ES-I3 (cell line): Measurements from ENCODE around the gene CTNS.

ENCODE experiments used
- H3K36me3 ChIP-seq: 2 replicates; pipeline ENCODE4 v1.6.1; 2013; ENCODE audit warnings: mild to moderate bottlenecking, low read length, control low read depth, moderate library complexity; ENCODE audit not compliant: insufficient read depth
- H3K4me1 ChIP-seq: 2 replicates; pipeline ENCODE4 v1.6.1; 2013; ENCODE audit warnings: mild to moderate bottlenecking, control low read depth, low read length; ENCODE audit not compliant: insufficient read depth
- H3K9ac ChIP-seq: 2 replicates; pipeline ENCODE4 v1.6.1; 2013; ENCODE audit warnings: low read depth, mild to moderate bottlenecking, low read length, moderate library complexity
- H3K9me3 ChIP-seq: 2 replicates; pipeline ENCODE4 v1.6.1; 2013; ENCODE audit warnings: mild to moderate bottlenecking, low read length, moderate library complexity; ENCODE audit not compliant: control insufficient read depth, insufficient read depth

The CTNS gene

DNA sequence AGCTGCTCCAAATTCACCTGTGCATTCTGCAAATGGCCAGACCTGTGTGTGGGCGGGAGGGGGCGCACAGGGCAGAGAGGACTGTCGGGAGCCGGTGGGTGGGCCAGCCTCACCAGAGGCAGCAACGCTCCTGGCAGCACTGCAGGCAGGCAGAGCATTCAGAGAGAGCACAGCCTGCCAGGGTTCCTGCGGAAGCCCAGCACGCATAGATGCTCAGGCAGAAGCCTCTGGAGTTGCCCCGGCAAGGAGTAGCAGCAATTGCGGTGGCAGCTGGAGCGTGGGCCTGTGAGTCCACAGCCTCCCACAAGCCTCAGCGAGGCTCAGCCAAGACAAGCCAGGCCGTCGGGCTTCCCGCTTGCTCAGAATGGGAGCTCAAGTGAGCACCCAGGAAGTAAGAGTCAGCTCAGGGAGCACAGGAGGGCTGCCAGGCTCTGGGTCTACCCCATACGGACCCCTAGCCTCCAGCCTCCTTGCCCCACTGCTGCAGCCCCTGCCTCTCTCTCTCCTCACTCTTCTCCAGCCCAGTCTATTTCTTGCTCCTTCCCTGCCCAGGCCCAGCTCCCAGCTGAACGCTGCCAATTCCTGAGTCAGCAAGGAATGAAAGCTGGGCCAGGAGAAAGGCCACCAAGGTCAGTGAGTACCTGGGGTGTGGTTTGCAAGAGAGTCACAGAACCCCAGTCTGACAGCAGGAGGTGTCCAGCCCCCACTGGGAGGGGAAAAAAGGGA is 41.7 kb downstream of the CTNS start:
- no peaks in the 10 kb centered on the region for H3K9me3 ChIP-seq
- H3K36me3 ChIP-seq = no peaks in the 10 kb centered on the region
- H3K9ac ChIP-seq = no peak overlapping the region
- peaks cover 5% of the 10 kb centered on the region; the same call in 1 of the 2 replicates for H3K4me1 ChIP-seq

- Histone ChIP-seq H3K9me3 (no peaks in the 10 kb centered on the region), H3K9ac (no peak overlapping the region), H3K36me3 (no peaks in the 10 kb centered on the region), H3K4me1 (no peaks in the 10 kb centered on the region; the same call in 1 of the 2 replicates)
Observed at GRCh38 chr17:3678821-3679530, 42.4 kb downstream of the CTNS start.

GRCh38 chr17:3679531-3680126 is 43.1 kb downstream of the CTNS start:
- no peaks in the 10 kb centered on the region for H3K36me3 ChIP-seq
- H3K4me1 ChIP-seq = no peaks in the 10 kb centered on the region; the same call in 1 of the 2 replicates
- H3K9ac ChIP-seq = no peak overlapping the region
- no peaks in the 10 kb centered on the region for H3K9me3 ChIP-seq

DNA sequence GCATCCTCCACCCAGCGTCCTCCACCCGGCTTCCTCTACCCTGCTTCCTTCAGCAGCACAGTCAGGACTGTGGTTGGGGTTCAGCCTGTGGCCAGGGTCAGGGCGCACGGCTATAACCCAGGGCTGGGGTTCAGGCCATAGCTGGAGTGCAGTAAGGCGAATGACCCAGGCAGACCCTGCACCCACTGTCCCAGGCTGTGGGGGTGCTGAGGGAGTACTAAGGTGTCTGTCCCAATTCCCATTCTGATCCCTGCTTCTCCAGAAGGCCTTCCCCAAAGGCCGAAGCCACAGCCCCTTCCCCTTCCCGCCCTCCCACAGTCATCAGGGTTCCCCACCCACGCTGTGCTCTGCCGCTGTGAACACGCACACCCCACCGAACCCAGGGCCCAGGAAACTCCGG is 44.5 kb downstream of the CTNS start:
- H3K36me3 ChIP-seq = no peaks in the 10 kb centered on the region
- H3K9ac ChIP-seq = no peak overlapping the region
- H3K4me1 ChIP-seq = no peaks in the 10 kb centered on the region; the same call in 1 of the 2 replicates
- H3K9me3 ChIP-seq = no peaks in the 10 kb centered on the region

- no peaks in the 10 kb centered on the region; the same call in 1 of the 2 replicates for H3K4me1 ChIP-seq
- no peak overlapping the region for H3K9ac ChIP-seq
- H3K36me3 ChIP-seq = no peaks in the 10 kb centered on the region
Observed at GRCh38 chr17:3681565-3681964, 45.0 kb downstream of the CTNS start.

GRCh38 chr17:3682033-3682432 is 45.5 kb downstream of the CTNS start:
- Histone ChIP-seq H3K9me3 (no peaks in the 10 kb centered on the region), H3K9ac (no peak overlapping the region), H3K36me3 (no peaks in the 10 kb centered on the region), H3K4me1 (no peaks in the 10 kb centered on the region; the same call in 1 of the 2 replicates)

More at GRCh38 chr17:3681565-3681964, 45.0 kb downstream of the CTNS start:
- H3K9me3 ChIP-seq = no peaks in the 10 kb centered on the region

DNA sequence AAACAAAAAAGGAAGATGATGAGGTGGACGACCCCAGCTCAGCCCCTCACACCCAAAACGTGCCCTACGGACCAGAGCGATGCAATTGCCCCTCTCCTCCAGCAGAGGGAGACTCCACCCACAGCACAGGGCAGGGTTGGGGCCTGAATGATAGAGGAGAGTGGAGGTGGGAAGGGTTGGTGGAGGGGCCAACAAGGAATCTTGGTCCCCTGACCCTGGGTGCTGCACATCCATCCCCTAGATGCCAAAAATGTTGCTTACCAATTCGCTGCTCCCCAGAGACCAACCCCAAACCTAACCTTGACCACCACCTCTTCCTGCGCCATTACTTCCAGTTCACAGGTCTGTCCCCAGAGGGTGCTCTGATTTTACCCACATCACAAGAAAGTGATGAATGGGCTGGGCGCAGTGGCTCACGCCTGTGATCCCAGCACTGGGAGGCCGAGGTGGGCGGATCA is 46.5 kb downstream of the CTNS start:
- H3K4me1 ChIP-seq = peaks cover 2% of the 10 kb centered on the region; the same call in 1 of the 2 replicates
- H3K9ac ChIP-seq = no peak overlapping the region
- H3K9me3 ChIP-seq = no peaks in the 10 kb centered on the region
- no peaks in the 10 kb centered on the region for H3K36me3 ChIP-seq

GRCh38 chr17:3685174-3685573 is 48.6 kb downstream of the CTNS start:
- H3K9me3 ChIP-seq = no peaks in the 10 kb centered on the region
- peaks cover 10% of the 10 kb centered on the region; the same call in 1 of the 2 replicates for H3K4me1 ChIP-seq
- no peaks in the 10 kb centered on the region for H3K36me3 ChIP-seq
- no peak overlapping the region for H3K9ac ChIP-seq

GRCh38 chr17:3688027-3688553 is 51.5 kb downstream of the CTNS start:
- peaks cover 10% of the 10 kb centered on the region; the same call in 1 of the 2 replicates for H3K4me1 ChIP-seq
- H3K36me3 ChIP-seq = no peaks in the 10 kb centered on the region
- H3K9ac ChIP-seq = no peak overlapping the region
- no peaks in the 10 kb centered on the region for H3K9me3 ChIP-seq

GRCh38 chr17:3688852-3689261 is 52.3 kb downstream of the CTNS start:
- no peaks in the 10 kb centered on the region for H3K36me3 ChIP-seq
- H3K4me1 ChIP-seq = peaks cover 10% of the 10 kb centered on the region; the same call in 1 of the 2 replicates
- no peaks in the 10 kb centered on the region for H3K9me3 ChIP-seq
- no peak overlapping the region for H3K9ac ChIP-seq

GRCh38 chr17:3689262-3690093 is 52.9 kb downstream of the CTNS start:
- Histone ChIP-seq H3K9ac (no peak overlapping the region), H3K4me1 (peaks cover 10% of the 10 kb centered on the region; the same call in 1 of the 2 replicates), H3K9me3 (no peaks in the 10 kb centered on the region), H3K36me3 (no peaks in the 10 kb centered on the region)

DNA sequence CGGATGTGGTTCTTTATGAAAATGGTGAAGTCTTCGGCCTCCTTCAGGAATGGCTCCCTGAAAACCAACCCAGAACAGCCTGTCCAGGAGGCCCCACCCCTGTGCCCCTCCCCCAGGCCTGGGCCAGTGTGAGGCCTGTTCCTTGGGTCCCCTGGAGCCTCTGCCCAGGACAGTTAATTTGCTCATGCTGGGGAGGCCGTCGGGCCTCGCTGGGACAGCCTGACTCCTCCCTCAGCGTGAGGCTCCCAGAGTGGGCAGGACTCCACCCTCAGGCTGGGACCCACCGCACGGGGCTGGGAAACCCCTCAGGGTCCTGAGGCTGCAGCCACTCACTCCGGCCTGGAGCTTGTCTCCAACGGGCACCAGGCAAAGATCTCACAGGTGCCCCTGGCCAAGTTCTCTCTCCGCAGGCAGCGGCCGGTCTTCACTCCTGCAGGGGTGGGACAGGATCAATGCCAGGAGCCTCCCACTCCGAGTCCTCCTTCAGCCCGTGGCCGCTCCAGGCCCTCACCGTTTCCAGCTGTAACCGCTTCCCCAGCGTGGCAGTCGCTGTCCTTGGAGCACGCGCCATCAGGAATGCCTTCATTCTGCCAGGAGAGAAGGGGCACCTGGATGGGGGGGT is 53.6 kb downstream of the CTNS start:
- Histone ChIP-seq H3K9me3 (no peaks in the 10 kb centered on the region), H3K4me1 (peaks cover 13% of the 10 kb centered on the region; the same call in 1 of the 2 replicates), H3K36me3 (no peaks in the 10 kb centered on the region), H3K9ac (no peak overlapping the region)

GRCh38 chr17:3691617-3692067 is 55.1 kb downstream of the CTNS start:
- no peak overlapping the region for H3K9ac ChIP-seq
- no peaks in the 10 kb centered on the region for H3K9me3 ChIP-seq
- no peaks in the 10 kb centered on the region for H3K36me3 ChIP-seq
- peaks cover 13% of the 10 kb centered on the region; the same call in 1 of the 2 replicates for H3K4me1 ChIP-seq
